HG02970 (cell line): ENCODE data around the gene MMP23B.
"Not testable (repeated sequence)": the region's sequence is repeated elsewhere in the genome, so short reads cannot be mapped to it uniquely, and the experiment has no call there.

ENCODE experiments used
- ATAC-seq: cut with Tn5 transposase; IDR thresholded peaks from one replicate; pipeline ENCODE4 v1.9.1; 2021; ENCODE audit warnings: mild to moderate bottlenecking, moderate library complexity, moderate number of reproducible peaks; ENCODE audit not compliant: unreplicated experiment, low FRiP score

Gene MMP23B

GRCh38 chr1:1631782-1632420 is at the start of gene MMP23B:
MMP23B (plus strand) TSS chr1:1632173; CDS start chr1:1632219, 46 bp downstream.
- no peak for ATAC-seq

DNA sequence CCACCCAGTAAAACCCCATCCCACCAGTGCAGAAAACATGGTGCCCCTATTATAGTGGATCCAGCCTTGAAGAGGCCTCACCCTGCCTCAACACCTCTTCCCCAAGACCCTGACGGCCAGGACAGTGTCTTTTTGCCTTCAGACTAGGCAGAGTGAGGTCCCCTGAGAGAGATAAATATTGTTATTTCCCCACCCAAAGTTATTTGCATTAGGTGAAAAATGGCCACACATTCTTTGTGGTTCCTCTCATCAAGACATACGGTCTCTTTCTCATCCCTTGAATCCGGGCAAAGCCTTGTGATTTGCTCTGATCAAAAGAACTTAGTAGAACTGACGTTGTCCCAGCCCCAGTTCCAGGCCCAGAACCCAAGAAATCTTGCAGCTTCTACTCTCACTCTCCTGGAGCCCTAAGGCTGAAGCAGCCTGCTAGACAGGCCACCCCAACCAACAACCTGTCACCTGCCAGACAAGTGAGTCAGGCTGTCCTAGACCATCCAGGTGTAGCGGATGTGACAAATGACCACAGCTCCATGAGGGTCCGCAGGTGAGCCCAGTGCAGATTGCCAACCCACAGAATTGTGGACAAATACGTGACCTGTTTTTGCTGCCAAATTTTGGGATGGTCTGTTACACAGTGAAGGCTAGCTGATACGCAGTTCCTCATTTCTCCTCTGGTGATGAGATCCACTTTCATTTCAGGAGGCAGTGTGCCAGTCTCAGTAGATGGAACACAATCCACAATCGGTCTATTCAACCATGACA is 49.2 kb upstream of the MMP23B start:
- no peak for ATAC-seq

- no peak for ATAC-seq
These were observed 48.5 kb upstream of the MMP23B start for GRCh38 chr1:1583347-1584010.

- no peak for ATAC-seq
These were observed 40.5 kb upstream of the MMP23B start for GRCh38 chr1:1591452-1591851.

- ATAC-seq = no peak
These were observed 38.0 kb upstream of the MMP23B start for GRCh38 chr1:1593834-1594601.

DNA sequence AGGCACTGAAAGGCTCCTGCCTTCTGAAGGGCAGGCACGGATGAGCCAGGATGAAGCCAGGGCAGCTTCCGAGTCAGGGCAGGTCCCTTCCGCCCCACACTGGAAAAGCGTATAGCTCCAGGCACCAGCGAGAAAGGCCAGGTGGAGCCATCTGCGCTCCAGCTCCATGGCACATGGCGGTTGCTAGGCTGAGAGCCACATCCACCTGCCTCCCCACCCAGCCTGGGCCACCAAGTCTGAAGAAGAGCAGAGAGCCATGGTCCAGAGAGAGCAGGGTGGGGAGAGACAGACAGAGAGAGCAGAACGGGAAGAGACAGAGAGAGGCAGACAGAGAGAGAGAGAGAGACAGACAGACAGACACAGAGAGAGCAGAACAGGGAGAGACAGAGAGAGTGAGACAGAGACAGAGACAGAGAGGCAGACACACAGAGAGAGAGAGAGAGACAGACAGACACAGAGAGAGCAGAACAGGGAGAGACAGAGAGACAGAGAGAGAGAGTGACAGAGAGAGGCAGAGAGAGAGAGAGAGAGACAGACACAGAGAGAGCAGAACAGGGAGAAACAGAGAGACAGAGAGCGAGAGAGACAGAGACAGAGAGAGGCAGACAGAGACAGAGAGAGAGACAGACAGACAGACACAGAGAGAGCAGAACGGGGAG is 37.2 kb upstream of the MMP23B start:
- ATAC-seq = no peak

GRCh38 chr1:1595341-1595740 is 36.6 kb upstream of the MMP23B start:
- ATAC-seq = not testable (repeated sequence)

GRCh38 chr1:1596493-1597274 is 35.3 kb upstream of the MMP23B start:
- ATAC-seq = no peak

DNA sequence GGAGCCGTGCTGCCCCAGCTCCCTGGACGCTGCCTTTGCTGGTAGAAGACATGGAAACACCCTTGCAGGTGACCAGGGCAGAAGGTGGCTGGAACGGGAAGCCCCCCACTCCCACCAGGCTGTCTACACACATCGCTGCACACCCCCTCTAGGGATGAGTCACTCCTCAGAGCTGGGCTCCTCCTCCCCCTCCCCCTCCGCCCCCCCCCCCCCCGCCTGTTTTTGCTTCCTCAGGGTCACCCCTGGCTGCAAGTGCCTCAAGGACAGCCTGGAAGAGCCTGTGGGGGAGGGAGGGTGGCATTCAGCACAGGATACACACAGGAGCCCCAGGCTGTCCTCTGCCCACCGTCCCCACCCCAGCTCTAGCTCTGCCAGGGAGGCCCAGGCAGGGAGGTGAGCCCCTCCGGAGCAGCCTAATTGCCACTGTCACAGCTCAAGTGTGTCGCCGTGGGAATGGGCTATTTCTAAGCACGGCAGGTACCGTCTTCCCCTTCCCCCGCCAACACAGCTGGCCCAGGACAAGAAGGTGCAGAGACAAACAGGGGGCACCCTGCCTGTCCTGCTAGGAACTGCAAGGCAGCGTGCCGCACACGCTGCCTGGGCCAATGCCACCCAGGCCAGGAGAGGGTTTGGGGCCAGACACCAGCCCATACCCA is 34.6 kb upstream of the MMP23B start:
- ATAC-seq = no peak

DNA sequence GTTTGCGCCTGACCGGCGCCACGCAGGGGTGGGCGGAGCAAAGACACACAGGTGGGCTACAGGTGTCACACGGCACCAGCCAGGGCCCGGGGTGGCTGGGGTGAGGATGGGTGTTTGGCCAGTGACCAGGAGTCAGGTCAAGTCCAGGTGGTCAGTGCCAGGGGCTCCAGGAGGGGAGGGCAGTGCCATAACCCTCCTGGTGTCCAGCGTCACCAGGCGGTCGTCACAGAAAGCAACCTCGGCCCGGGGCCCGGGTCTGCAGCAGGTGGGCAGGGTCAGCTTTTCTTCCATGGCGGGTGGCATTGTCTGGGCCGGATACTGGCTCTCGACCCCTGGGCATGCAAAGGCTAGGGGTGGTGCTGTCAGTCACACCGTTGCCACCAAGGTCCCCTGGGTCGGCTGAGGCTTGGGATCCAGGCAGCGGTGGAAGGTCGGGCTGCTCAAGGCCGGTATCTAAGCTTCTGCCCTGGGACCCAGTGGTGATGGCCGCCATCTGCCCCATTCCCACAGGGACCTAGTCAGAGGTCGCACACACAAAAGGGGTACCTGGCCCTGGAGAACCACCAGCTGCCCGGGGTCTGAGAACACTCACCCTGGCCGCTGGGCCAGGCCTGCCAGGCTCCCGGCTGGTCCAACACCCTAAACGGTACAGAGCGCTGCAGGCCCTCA is 33.8 kb upstream of the MMP23B start:
- no peak for ATAC-seq

DNA sequence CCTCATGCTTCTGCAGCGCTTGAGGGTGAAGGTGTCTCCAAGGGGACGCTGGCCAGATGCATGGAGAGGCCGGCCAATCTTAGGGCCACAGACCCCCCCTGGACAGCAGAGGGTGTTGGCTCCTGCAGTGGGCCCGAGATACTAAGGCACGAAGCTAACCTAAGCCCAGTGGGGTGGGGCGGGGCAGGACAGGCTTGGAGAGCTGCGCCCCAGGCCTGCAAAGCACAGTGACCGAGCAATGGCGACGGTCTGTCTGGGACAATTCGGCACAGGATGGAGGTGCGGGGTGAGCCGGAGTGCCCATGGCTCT is 33.3 kb upstream of the MMP23B start:
- no peak for ATAC-seq

GRCh38 chr1:1599030-1599934 is 32.7 kb upstream of the MMP23B start:
- ATAC-seq = no peak

DNA sequence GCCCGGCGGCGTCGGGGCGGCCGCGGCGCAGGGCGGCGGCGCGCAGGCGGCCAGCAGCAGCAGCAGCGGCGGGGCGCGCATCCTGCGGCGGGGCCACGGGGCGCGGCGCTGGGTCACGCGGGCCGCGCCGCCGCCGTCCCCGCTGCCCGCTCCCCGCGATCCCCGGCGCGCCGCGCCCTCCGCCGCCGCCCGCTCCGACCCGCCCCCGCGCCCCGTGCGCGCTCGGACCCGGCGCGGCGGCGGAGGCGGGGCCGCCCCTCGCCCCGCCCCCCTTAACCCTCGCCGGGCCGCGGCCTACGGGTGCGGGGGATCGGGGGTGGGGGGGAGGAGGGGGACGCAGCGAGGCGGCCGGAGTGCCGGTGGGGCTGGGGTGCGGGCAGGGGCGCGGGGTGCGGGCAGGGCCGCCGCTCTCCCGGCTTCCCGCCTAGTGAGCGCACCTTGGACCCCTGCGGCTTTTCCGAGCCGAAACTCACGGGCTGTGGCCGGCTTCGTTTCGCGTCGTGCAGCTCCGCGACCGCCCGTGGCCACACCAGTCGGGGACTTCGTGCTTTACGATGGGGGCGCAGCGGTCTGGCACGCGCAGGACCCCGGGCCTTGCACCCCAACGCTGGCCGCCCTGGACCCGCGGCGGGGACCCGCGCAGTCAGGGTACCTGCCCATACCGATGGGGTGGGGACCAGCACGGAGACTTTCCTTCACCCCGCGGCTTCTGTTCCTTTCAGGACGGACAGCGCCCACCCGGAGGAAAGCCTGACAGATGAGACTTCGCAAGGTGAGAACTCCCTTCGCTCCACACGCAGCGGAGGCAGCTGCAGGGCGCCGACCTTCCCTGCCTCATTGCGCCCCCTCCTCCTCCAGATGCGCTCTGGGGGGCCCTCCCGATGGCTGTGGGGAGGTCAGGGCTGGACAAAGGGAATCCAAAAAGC is 31.8 kb upstream of the MMP23B start, which contains the start of gene FNDC10:
Gene FNDC10, minus strand, starts transcription at position 201 of the 926 bp plus-strand sequence. Its CDS starts 120 bp downstream, at position 81.
- ATAC-seq = no peak

DNA sequence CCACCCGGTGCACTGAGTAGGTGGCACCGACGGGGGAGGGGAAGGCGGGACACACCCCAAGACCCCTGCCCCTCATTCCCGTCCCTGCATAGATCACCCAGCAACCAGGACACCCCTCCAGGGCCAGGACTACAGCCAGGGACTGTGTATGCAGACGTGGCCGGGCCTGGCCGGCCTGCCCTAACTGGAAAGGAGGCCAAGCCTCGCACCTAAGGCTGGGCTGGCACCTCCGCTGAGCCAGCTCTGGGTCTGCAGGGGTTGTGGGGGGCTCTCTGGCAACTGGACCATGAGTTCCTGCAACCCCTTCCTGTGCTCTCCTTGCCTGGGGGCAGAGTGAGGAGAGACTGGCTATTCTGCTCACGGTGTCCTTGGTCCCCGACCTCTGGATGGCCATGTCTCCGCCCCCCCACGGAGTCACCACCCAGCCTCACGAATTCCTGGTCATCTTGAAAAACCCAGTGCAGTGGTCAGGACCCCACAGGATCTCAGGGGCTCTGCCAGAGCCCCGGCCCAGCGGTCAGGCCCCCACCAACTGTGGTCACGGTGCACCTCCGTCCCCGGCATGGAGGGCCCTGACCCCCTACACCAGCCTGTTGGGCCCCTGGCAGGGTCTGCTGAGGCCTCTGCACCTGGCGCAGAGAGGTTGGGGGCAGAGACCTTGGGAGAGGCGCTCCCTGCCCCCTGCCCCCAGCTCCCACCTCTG is 31.0 kb upstream of the MMP23B start:
- ATAC-seq = no peak

DNA sequence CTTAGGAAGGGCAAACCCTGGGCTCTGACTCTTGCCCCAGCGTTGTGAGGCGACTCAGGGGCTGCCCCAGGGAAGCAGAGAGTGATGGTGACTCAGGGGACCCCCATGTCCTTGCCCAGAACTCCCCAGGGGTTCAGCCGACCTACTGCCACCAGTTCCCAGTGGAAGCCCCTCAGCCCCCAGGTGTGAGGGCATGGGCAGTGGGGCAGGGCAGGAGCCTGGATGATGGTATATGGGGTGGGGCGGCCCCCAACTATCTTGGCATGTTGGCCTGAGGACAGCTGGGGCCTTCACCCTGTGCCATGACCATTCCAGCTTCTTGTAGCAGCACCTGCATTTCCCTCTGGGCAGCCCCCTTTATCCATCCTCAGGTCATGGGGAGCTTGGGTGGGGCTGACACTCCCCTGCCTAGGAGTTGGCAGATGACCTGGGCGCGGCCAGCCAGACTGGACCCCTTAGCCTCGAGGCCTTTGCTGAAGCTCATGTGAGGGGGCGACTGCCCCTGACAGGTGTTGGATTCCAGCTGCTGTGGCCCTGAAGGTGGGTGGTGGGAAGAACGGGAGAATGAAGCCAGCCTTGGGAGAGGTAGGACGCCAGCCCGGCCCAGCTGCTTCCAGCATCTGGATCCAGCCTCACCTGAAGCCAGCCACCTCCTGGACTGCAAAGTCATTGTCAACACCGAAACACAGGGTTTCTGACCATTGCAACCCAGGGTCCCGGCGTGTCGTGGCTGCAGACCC is 30.2 kb upstream of the MMP23B start:
- no peak for ATAC-seq
